Measurements from ENCODE around the gene RPUSD3.
"Not testable (repeated sequence)": the region's sequence is repeated elsewhere in the genome, so short reads cannot be mapped to it uniquely, and the experiment has no call there.

The RPUSD3 gene

GRCh38 chr3:9865125-9865637 lies 21.4 kb upstream of the RPUSD3 start:
- not testable (repeated sequence) for H3K4me3 ChIP-seq (ENCODE audit: low read depth, low read length); H3K36me3 ChIP-seq (ENCODE audit: control insufficient read depth, insufficient read depth, low read length); H3K27ac ChIP-seq (ENCODE audit: low read depth, low read length); H3K27me3 ChIP-seq (ENCODE audit: control insufficient read depth, insufficient read depth, low read length); H3K9ac ChIP-seq (ENCODE audit: low read length); H3K9me3 ChIP-seq (ENCODE audit: control insufficient read depth, insufficient read depth, low read depth, low read length)
- peaks cover 18% of the 10 kb centered on the region for H3K4me1 ChIP-seq (ENCODE audit: control insufficient read depth, insufficient read depth, low read length)

GRCh38 chr3:9864200-9864927 lies 20.6 kb upstream of the RPUSD3 start:
- Histone ChIP-seq H3K36me3 (ENCODE audit: control insufficient read depth, insufficient read depth, low read length) (no peaks in the 10 kb centered on the region), H3K4me3 (ENCODE audit: low read depth, low read length) (no peak overlapping the region), H3K9ac (ENCODE audit: low read length) (no peak overlapping the region), H3K4me1 (ENCODE audit: control insufficient read depth, insufficient read depth, low read length) (peaks cover 20% of the 10 kb centered on the region), H3K27me3 (ENCODE audit: control insufficient read depth, insufficient read depth, low read length) (peaks cover 6% of the 10 kb centered on the region), H3K9me3 (ENCODE audit: control insufficient read depth, insufficient read depth, low read depth, low read length) (no peaks in the 10 kb centered on the region), H3K27ac (ENCODE audit: low read depth, low read length) (no peak overlapping the region)

- Histone ChIP-seq H3K36me3 (ENCODE audit: control insufficient read depth, insufficient read depth, low read length) (no peaks in the 10 kb centered on the region), H3K4me3 (ENCODE audit: low read depth, low read length) (peak overlapping the region; percentile 66), H3K27ac (ENCODE audit: low read depth, low read length) (no peak overlapping the region), H3K4me1 (ENCODE audit: control insufficient read depth, insufficient read depth, low read length) (peaks cover 25% of the 10 kb centered on the region), H3K27me3 (ENCODE audit: control insufficient read depth, insufficient read depth, low read length) (peaks cover 6% of the 10 kb centered on the region), H3K9ac (ENCODE audit: low read length) (no peak overlapping the region), H3K9me3 (ENCODE audit: control insufficient read depth, insufficient read depth, low read depth, low read length) (no peaks in the 10 kb centered on the region)
Measured at GRCh38 chr3:9863058-9863772, 19.4 kb upstream of the RPUSD3 start.

- H3K27ac ChIP-seq (ENCODE audit: low read depth, low read length) = no peak overlapping the region
- no peaks in the 10 kb centered on the region for H3K36me3 ChIP-seq (ENCODE audit: control insufficient read depth, insufficient read depth, low read length)
- H3K4me1 ChIP-seq (ENCODE audit: control insufficient read depth, insufficient read depth, low read length) = peaks cover 28% of the 10 kb centered on the region
- peak overlapping the region; percentile 46 for H3K9ac ChIP-seq (ENCODE audit: low read length)
- peaks cover 6% of the 10 kb centered on the region for H3K27me3 ChIP-seq (ENCODE audit: control insufficient read depth, insufficient read depth, low read length)
- H3K4me3 ChIP-seq (ENCODE audit: low read depth, low read length) = peak overlapping the region; percentile 66
- no peaks in the 10 kb centered on the region for H3K9me3 ChIP-seq (ENCODE audit: control insufficient read depth, insufficient read depth, low read depth, low read length)
Measured at GRCh38 chr3:9862391-9863057, 18.7 kb upstream of the RPUSD3 start.

GRCh38 chr3:9861626-9862130 lies 17.9 kb upstream of the RPUSD3 start:
- Histone ChIP-seq H3K9me3 (ENCODE audit: control insufficient read depth, insufficient read depth, low read depth, low read length) (no peaks in the 10 kb centered on the region), H3K36me3 (ENCODE audit: control insufficient read depth, insufficient read depth, low read length) (no peaks in the 10 kb centered on the region), H3K27ac (ENCODE audit: low read depth, low read length) (no peak overlapping the region), H3K27me3 (ENCODE audit: control insufficient read depth, insufficient read depth, low read length) (peaks cover 6% of the 10 kb centered on the region), H3K4me1 (ENCODE audit: control insufficient read depth, insufficient read depth, low read length) (peaks cover 28% of the 10 kb centered on the region), H3K9ac (ENCODE audit: low read length) (no peak overlapping the region), H3K4me3 (ENCODE audit: low read depth, low read length) (no peak overlapping the region)

- Histone ChIP-seq H3K9ac (ENCODE audit: low read length) (no peak overlapping the region), H3K36me3 (ENCODE audit: control insufficient read depth, insufficient read depth, low read length) (no peaks in the 10 kb centered on the region), H3K4me1 (ENCODE audit: control insufficient read depth, insufficient read depth, low read length) (peaks cover 28% of the 10 kb centered on the region), H3K27me3 (ENCODE audit: control insufficient read depth, insufficient read depth, low read length) (peaks cover 6% of the 10 kb centered on the region), H3K4me3 (ENCODE audit: low read depth, low read length) (no peak overlapping the region), H3K27ac (ENCODE audit: low read depth, low read length) (no peak overlapping the region), H3K9me3 (ENCODE audit: control insufficient read depth, insufficient read depth, low read depth, low read length) (no peaks in the 10 kb centered on the region)
Measured at GRCh38 chr3:9861201-9861600, 17.4 kb upstream of the RPUSD3 start.

GRCh38 chr3:9859530-9860025 lies 15.8 kb upstream of the RPUSD3 start:
- Histone ChIP-seq H3K27me3 (ENCODE audit: control insufficient read depth, insufficient read depth, low read length) (peaks cover 6% of the 10 kb centered on the region), H3K9ac (ENCODE audit: low read length) (no peak overlapping the region), H3K4me1 (ENCODE audit: control insufficient read depth, insufficient read depth, low read length) (peaks cover 30% of the 10 kb centered on the region), H3K27ac (ENCODE audit: low read depth, low read length) (no peak overlapping the region), H3K4me3 (ENCODE audit: low read depth, low read length) (no peak overlapping the region), H3K9me3 (ENCODE audit: control insufficient read depth, insufficient read depth, low read depth, low read length) (no peaks in the 10 kb centered on the region), H3K36me3 (ENCODE audit: control insufficient read depth, insufficient read depth, low read length) (no peaks in the 10 kb centered on the region)

GRCh38 chr3:9855594-9855993 lies 11.8 kb upstream of the RPUSD3 start:
- H3K27ac ChIP-seq (ENCODE audit: low read depth, low read length) = no peak overlapping the region
- no peaks in the 10 kb centered on the region for H3K9me3 ChIP-seq (ENCODE audit: control insufficient read depth, insufficient read depth, low read depth, low read length)
- H3K9ac ChIP-seq (ENCODE audit: low read length) = no peak overlapping the region
- H3K4me1 ChIP-seq (ENCODE audit: control insufficient read depth, insufficient read depth, low read length) = peaks cover 17% of the 10 kb centered on the region; the same call in 1 of the 2 replicates
- H3K4me3 ChIP-seq (ENCODE audit: low read depth, low read length) = no peak overlapping the region
- no peaks in the 10 kb centered on the region for H3K27me3 ChIP-seq (ENCODE audit: control insufficient read depth, insufficient read depth, low read length)
- no peaks in the 10 kb centered on the region for H3K36me3 ChIP-seq (ENCODE audit: control insufficient read depth, insufficient read depth, low read length)

- H3K9ac ChIP-seq (ENCODE audit: low read length); H3K36me3 ChIP-seq (ENCODE audit: control insufficient read depth, insufficient read depth, low read length): not testable (repeated sequence)
Measured at GRCh38 chr3:9854291-9854940, 10.6 kb upstream of the RPUSD3 start.

GRCh38 chr3:9852528-9852927 lies 8.7 kb upstream of the RPUSD3 start:
- Histone ChIP-seq H3K9ac (ENCODE audit: low read length) (no peak overlapping the region), H3K27ac (ENCODE audit: low read depth, low read length) (no peak overlapping the region), H3K36me3 (ENCODE audit: control insufficient read depth, insufficient read depth, low read length) (no peaks in the 10 kb centered on the region), H3K4me1 (ENCODE audit: control insufficient read depth, insufficient read depth, low read length) (peaks cover 5% of the 10 kb centered on the region; the same call in 1 of the 2 replicates), H3K9me3 (ENCODE audit: control insufficient read depth, insufficient read depth, low read depth, low read length) (no peaks in the 10 kb centered on the region), H3K27me3 (ENCODE audit: control insufficient read depth, insufficient read depth, low read length) (no peaks in the 10 kb centered on the region), H3K4me3 (ENCODE audit: low read depth, low read length) (no peak overlapping the region)

More at GRCh38 chr3:9854291-9854940, 10.6 kb upstream of the RPUSD3 start:
- not testable (repeated sequence) for H3K9me3 ChIP-seq (ENCODE audit: control insufficient read depth, insufficient read depth, low read depth, low read length); H3K27ac ChIP-seq (ENCODE audit: low read depth, low read length); H3K4me3 ChIP-seq (ENCODE audit: low read depth, low read length); H3K27me3 ChIP-seq (ENCODE audit: control insufficient read depth, insufficient read depth, low read length)
- H3K4me1 ChIP-seq (ENCODE audit: control insufficient read depth, insufficient read depth, low read length) = peaks cover 14% of the 10 kb centered on the region; the same call in 1 of the 2 replicates
